OCI-LY1 (cell line): ENCODE measurements around the gene VSIR.

Experiments used
- EZH2 ChIP-seq: fragments of 200-600 bp; sonication (generic), shearing (Covaris generic); IDR thresholded peaks from 2 replicates; pipeline ENCODE4 v1.8.0; 2017; ENCODE audit warnings: borderline replicate concordance, mixed run types, mild to moderate bottlenecking, antibody characterized with exemption, low read length, moderate library complexity, mixed read lengths
- TF ChIP-seq, protein P1 (sequence below): fragments of 200-600 bp; sonication (generic), shearing (Covaris generic); IDR thresholded peaks from 2 replicates; pipeline ENCODE4 v1.5.1; 2017; ENCODE audit warnings: mild to moderate bottlenecking, antibody characterized with exemption, low read length, moderate library complexity, mixed read lengths

DNA sequence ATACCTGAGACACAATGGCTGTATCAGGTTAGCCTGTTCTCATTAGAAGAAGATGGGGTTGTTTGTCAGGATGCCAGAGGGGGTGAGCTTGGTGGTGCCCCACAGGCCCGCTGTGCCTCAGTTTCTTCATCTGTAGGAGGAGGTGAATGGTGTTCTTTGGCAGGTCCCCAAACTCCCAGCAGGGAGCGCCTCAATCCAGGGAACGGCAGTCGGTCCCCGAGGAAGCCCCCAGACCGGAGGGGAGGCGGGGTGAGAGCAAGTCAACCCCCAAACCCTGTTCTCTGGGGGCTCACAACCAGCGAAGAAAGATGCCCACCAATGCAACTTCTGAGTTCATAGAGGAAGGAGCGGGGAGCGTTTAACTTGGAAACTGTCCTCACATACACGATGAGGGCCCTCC is 69.7 kb downstream of the VSIR start:
- TF ChIP-seq EZH2 = no peak
- TF ChIP-seq, protein P1, sequence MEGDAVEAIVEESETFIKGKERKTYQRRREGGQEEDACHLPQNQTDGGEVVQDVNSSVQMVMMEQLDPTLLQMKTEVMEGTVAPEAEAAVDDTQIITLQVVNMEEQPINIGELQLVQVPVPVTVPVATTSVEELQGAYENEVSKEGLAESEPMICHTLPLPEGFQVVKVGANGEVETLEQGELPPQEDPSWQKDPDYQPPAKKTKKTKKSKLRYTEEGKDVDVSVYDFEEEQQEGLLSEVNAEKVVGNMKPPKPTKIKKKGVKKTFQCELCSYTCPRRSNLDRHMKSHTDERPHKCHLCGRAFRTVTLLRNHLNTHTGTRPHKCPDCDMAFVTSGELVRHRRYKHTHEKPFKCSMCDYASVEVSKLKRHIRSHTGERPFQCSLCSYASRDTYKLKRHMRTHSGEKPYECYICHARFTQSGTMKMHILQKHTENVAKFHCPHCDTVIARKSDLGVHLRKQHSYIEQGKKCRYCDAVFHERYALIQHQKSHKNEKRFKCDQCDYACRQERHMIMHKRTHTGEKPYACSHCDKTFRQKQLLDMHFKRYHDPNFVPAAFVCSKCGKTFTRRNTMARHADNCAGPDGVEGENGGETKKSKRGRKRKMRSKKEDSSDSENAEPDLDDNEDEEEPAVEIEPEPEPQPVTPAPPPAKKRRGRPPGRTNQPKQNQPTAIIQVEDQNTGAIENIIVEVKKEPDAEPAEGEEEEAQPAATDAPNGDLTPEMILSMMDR = no peak
